Mesenchymal stem cell (in vitro differentiated cells and primary cell): ENCODE measurements around the gene SKI.

Experiments
- DNase-seq: peaks from one replicate; pipeline ENCODE4 v3.0.0-alpha.2; 2013
- H2AFZ ChIP-seq: one replicate; pipeline ENCODE4 v1.6.1; 2013; ENCODE audit warnings: low read depth, mild to moderate bottlenecking, control low read depth, inconsistent platforms, low read length, moderate library complexity
- H2AK5ac ChIP-seq: 2 replicates; pipeline ENCODE4 v1.6.1; 2013; ENCODE audit warnings: low read length, moderate library complexity, mild to moderate bottlenecking, inconsistent platforms; ENCODE audit not compliant: severe bottlenecking
- H2BK120ac ChIP-seq: one replicate; pipeline ENCODE4 v1.6.1; 2013; ENCODE audit warnings: low read depth, mild to moderate bottlenecking, inconsistent platforms, low read length, moderate library complexity
- H2BK12ac ChIP-seq, 2 experiments: one replicate each; pipeline ENCODE4 v1.6.1; 2013; ENCODE audit warnings: inconsistent platforms in 2 of 2, low read length in 2 of 2, mild to moderate bottlenecking in 2 of 2, moderate library complexity in 2 of 2, control low read depth in 1 of 2
- H2BK15ac ChIP-seq: one replicate; pipeline ENCODE4 v1.6.1; 2013; ENCODE audit warnings: mild to moderate bottlenecking, low read depth, inconsistent platforms; ENCODE audit not compliant: poor library complexity, severe bottlenecking
- H2BK5ac ChIP-seq: 2 replicates; pipeline ENCODE4 v1.6.1; 2013; ENCODE audit warnings: low read depth, mild to moderate bottlenecking, low read length, control low read depth, inconsistent platforms; ENCODE audit not compliant: poor library complexity, severe bottlenecking
- H3K14ac ChIP-seq, 2 experiments: one replicate each; pipeline ENCODE4 v1.6.1; 2013; ENCODE audit warnings: inconsistent platforms in 2 of 2, low read length in 2 of 2, control low read depth in 1 of 2, mild to moderate bottlenecking in 1 of 2, moderate library complexity in 1 of 2
- H3K18ac ChIP-seq, 2 experiments: one replicate each; pipeline ENCODE4 v1.6.1; 2013; ENCODE audit warnings: inconsistent platforms in 2 of 2, low read length in 2 of 2, control low read depth in 1 of 2, low read depth in 1 of 2, mild to moderate bottlenecking in 1 of 2
- H3K23ac ChIP-seq, 2 experiments: one replicate each; pipeline ENCODE4 v1.6.1; 2013; ENCODE audit warnings: inconsistent platforms in 2 of 2, low read length in 2 of 2, mild to moderate bottlenecking in 2 of 2, moderate library complexity in 2 of 2, control low read depth in 1 of 2
- H3K27ac ChIP-seq: 2 replicates; pipeline ENCODE4 v1.5.1; 2013; ENCODE audit warnings: mild to moderate bottlenecking, moderate library complexity, low read length, control low read depth, inconsistent platforms; ENCODE audit not compliant: poor library complexity, severe bottlenecking
- H3K27me3 ChIP-seq, 2 experiments: 2 replicates each; pipeline versions ENCODE4 v1.6.1 to v1.7.0; 2013; ENCODE audit warnings: low read length in 2 of 2, mild to moderate bottlenecking in 2 of 2, moderate library complexity in 2 of 2, control low read depth in 1 of 2, inconsistent platforms in 1 of 2; ENCODE audit not compliant: control insufficient read depth in 1 of 2, insufficient read depth in 1 of 2
- H3K36me3 ChIP-seq, 2 experiments: 2 replicates each; pipeline versions ENCODE4 v1.6.1 to v1.7.0; 2013; ENCODE audit warnings: low read length in 2 of 2, control low read depth in 1 of 2, inconsistent platforms in 1 of 2, low read depth in 1 of 2, mild to moderate bottlenecking in 1 of 2; ENCODE audit not compliant: insufficient read depth in 2 of 2, control insufficient read depth in 1 of 2
- H3K4ac ChIP-seq, 2 experiments: one replicate each; pipeline ENCODE4 v1.6.1; 2013; ENCODE audit warnings: inconsistent platforms in 2 of 2, low read length in 2 of 2, mild to moderate bottlenecking in 2 of 2, moderate library complexity in 2 of 2, control low read depth in 1 of 2, low read depth in 1 of 2
- H3K4me1 ChIP-seq: 2 replicates; pipeline ENCODE4 v1.6.1; 2013; ENCODE audit warnings: low read depth, low read length, control low read depth; ENCODE audit not compliant: control insufficient read depth, insufficient read depth
- H3K4me2 ChIP-seq: 2 replicates; pipeline ENCODE4 v1.6.1; 2013; ENCODE audit warnings: low read length, mild to moderate bottlenecking, inconsistent platforms; ENCODE audit not compliant: poor library complexity, severe bottlenecking
- H3K4me3 ChIP-seq, 2 experiments: 2 replicates each; pipeline versions ENCODE4 v1.5.1 to v1.7.0; 2013; ENCODE audit warnings: low read length in 2 of 2, mild to moderate bottlenecking in 2 of 2, control low read depth in 1 of 2, low read depth in 1 of 2; ENCODE audit not compliant: insufficient read depth in 1 of 2
- H3K79me1 ChIP-seq: replicated peaks from 2 replicates; pipeline ENCODE4 v1.6.1; 2013; ENCODE audit warnings: mild to moderate bottlenecking, control low read depth, low read length, inconsistent platforms; ENCODE audit not compliant: poor library complexity, severe bottlenecking
- H3K9ac ChIP-seq: 2 replicates; pipeline ENCODE4 v1.7.0; 2013; ENCODE audit warnings: mild to moderate bottlenecking, low read length, moderate library complexity
- H3K9me3 ChIP-seq: 2 replicates; pipeline ENCODE4 v1.7.0; 2013; ENCODE audit warnings: mild to moderate bottlenecking, low read length; ENCODE audit not compliant: control insufficient read depth
- H4K8ac ChIP-seq: one replicate; pipeline ENCODE4 v1.6.1; 2013; ENCODE audit warnings: inconsistent platforms, mild to moderate bottlenecking, low read length, moderate library complexity
- H4K91ac ChIP-seq: one replicate; pipeline ENCODE4 v1.6.1; 2013; ENCODE audit warnings: mild to moderate bottlenecking, low read length, inconsistent platforms
- whole genome bisulfite sequencing: methylation state at CpG from one replicate; pipeline ENCODE4 v1.1.7; 2013; ENCODE audit warnings: mixed read lengths; 5-methylcytosine and 5-hydroxymethylcytosine counted together

The SKI gene

GRCh38 chr1:2213576-2214505, 14.3 kb upstream of the SKI start:
- Histone ChIP-seq H3K79me1 (peaks cover 4% of the 10 kb centered on the region), H2AFZ (no peak overlapping the region), H3K23ac (peak overlapping the region in 1 of 2 experiments; percentile 61), H2BK120ac (peak overlapping the region; percentile 99), H3K27me3 (no peaks in the 10 kb centered on the region), H3K9ac (peak overlapping the region; percentile 91), H2AK5ac (peak overlapping the region; percentile 84), H3K36me3 (no peaks in the 10 kb centered on the region), H2BK15ac (peak overlapping the region; percentile 96), H3K4me2 (no peak overlapping the region), H2BK12ac (peak overlapping the region; percentile 9 to 96), H3K4me3 (peak overlapping the region in 1 of 2 experiments; percentile 68), H3K18ac (peak overlapping the region; percentile 99), H3K4ac (peak overlapping the region; percentile 98 to 99), H3K4me1 (peaks cover 51% of the 10 kb centered on the region), H4K91ac (peak overlapping the region; percentile 99), H3K27ac (peak overlapping the region; percentile 96), H3K9me3 (no peaks in the 10 kb centered on the region), H3K14ac (peak overlapping the region in 1 of 2 experiments; percentile 98), H2BK5ac (no peak overlapping the region), H4K8ac (peak overlapping the region; percentile 99)
- DNase-seq, result peak; percentile 69
- WGBS, result 77% methylated on average over 31 of the region's 32 CpGs

DNA sequence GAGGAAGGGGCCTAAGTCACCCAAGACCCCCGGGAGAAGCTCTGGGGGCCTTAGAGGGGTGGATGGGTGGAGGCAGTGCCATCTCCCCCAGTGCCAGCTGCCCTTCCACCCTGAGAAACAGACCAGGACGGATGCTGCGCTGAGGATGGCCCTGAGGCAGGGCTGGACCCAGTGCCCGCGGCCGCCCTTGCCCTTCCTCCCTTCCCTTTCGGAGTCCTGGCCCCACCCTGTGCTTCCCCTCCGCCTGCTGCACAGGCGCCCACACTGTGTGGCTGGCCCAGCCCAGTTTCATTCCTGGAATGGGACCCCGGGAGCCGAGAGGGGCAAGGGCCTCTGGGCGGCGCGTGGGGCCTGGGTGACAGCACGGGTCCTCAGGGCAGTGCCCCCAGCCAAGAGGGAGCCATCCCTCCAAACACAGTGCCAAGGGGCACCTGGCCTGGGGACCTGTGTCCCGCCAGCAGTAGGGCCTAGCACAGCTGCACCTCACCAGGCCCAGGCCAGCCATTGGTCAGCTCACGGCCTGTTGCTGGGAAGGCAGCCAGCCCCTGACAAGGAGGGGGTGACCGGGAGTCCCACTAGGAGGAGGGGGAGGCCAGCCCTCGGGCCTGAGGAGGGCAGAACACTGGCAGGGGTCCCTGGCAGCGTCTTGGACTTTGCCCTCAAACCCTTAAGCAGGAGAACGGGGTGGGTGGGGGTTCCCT, 13.4 kb upstream of the SKI start:
- H2BK5ac ChIP-seq, result no peak overlapping the region
- H3K9ac ChIP-seq, result peak overlapping the region; percentile 91
- peak overlapping the region in 1 of 2 experiments; percentile 68 for H3K4me3 ChIP-seq
- H3K4ac ChIP-seq, result peak overlapping the region; percentile 64 to 99
- no peaks in the 10 kb centered on the region for H3K27me3 ChIP-seq
- H2AK5ac ChIP-seq, result peak overlapping the region; percentile 84
- peak overlapping the region in 1 of 2 experiments; percentile 98 for H3K14ac ChIP-seq
- no peak for DNase-seq
- H2AFZ ChIP-seq, result no peak overlapping the region
- H2BK12ac ChIP-seq, result peak overlapping the region in 1 of 2 experiments; percentile 96
- no peaks in the 10 kb centered on the region for H3K36me3 ChIP-seq
- H3K27ac ChIP-seq, result no peak overlapping the region
- peak overlapping the region; percentile 73 for H2BK15ac ChIP-seq
- peak overlapping the region in 1 of 2 experiments; percentile 61 for H3K23ac ChIP-seq
- peak overlapping the region; percentile 55 for H2BK120ac ChIP-seq
- H4K91ac ChIP-seq, result peak overlapping the region; percentile 91
- peak overlapping the region; percentile 99 for H3K18ac ChIP-seq
- peaks cover 3% of the 10 kb centered on the region for H3K79me1 ChIP-seq
- no peak overlapping the region for H3K4me2 ChIP-seq
- H3K4me1 ChIP-seq, result peaks cover 43% of the 10 kb centered on the region
- H4K8ac ChIP-seq, result peak overlapping the region; percentile 74
- WGBS, result 91% methylated on average over 21 of the region's 21 CpGs
- H3K9me3 ChIP-seq, result no peaks in the 10 kb centered on the region

- Histone ChIP-seq H2BK120ac (no peak overlapping the region), H3K9me3 (no peaks in the 10 kb centered on the region), H3K4me2 (no peak overlapping the region), H3K14ac (no peak overlapping the region), H4K8ac (no peak overlapping the region), H3K23ac (no peak overlapping the region), H4K91ac (no peak overlapping the region), H2BK5ac (no peak overlapping the region), H3K9ac (no peak overlapping the region), H3K27ac (no peak overlapping the region), H3K79me1 (peaks cover 3% of the 10 kb centered on the region), H3K36me3 (no peaks in the 10 kb centered on the region), H3K18ac (no peak overlapping the region), H2BK12ac (peak overlapping the region in 1 of 2 experiments; percentile 23), H3K4me1 (peaks cover 37% of the 10 kb centered on the region), H2AK5ac (no peak overlapping the region), H2BK15ac (no peak overlapping the region), H3K4ac (no peak overlapping the region), H3K27me3 (no peaks in the 10 kb centered on the region), H2AFZ (no peak overlapping the region), H3K4me3 (no peak overlapping the region)
- WGBS, result 96% methylated on average over 14 of the region's 14 CpGs
- no peak for DNase-seq
These were observed 12.8 kb upstream of the SKI start for GRCh38 chr1:2215329-2215728.
